ENCODE measurements around the gene SGCE. TPM values are rescaled to one million over a fixed set of nuclear protein-coding genes. Genes with fewer than 3 reads are reported as not detected.

SGCE gene
- total RNA-seq, 4 donors from 2014 or later = 51.4 to 130 (median 115) TPM

DNA sequence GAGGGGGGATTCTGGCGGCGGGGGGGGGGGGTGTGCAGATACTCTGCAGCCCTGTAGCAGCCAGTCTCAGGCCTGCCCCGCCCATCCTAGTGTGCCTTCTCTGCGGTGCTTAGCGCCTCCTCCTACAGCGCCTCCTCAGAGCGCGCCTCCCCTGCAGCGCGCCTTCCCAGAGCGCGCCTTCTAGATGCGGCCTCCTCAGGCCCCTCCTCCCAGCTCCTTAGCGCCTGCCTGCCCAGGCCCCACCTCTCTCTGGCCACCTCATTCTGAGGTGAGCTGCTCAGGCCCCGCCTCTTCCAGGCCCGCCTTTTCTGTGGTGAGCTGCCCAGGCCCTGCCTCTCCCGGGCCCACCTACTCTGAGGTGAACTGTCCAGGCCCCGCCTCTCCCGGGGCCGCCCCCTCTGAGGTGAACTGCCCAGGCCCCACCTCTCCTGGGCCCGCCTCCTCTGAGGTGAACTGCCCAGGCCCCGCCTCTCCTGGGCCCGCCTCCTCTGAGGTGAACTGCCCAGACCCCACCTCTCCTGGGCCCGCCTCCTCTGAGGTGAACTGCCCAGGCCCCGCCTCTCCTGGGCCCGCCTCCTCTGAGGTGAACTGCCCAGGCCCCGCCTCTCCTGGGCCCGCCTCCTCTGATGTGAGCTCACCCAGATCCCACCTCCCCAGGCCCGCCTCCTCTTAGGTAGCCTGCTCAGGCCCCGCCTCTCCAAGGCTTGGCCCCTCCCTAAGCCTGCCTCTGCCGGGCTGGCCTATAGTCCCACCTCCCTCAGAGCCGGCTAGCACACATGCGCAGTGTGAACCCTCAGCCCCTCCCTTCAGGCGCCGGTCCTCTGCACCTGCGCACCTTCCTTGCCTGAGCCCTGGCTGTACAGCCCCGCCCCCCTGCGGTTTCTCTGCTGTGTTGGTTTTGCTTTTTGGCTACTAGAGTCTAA, 2.1 kb upstream of the SGCE start:
- peak; percentile 47 for DNase-seq (ENCODE audit: low spot score)
- TF ChIP-seq CTCF (IDR thresholded peaks at IDR 0.05) = no peak
- ATAC-seq (ENCODE audit: low FRiP score) = peak; percentile 93

- no peak for ATAC-seq (ENCODE audit: low FRiP score)
- DNase-seq (ENCODE audit: low spot score) = no peak
- TF ChIP-seq CTCF (IDR thresholded peaks at IDR 0.05) = no peak
Measured at GRCh38 chr7:94656925-94657731, 1.2 kb upstream of the SGCE start.

GRCh38 chr7:94656658-94656924, 658 bp upstream of the SGCE start:
- DNase-seq (ENCODE audit: low spot score) (no peak), ATAC-seq (ENCODE audit: low FRiP score) (no peak)

DNA sequence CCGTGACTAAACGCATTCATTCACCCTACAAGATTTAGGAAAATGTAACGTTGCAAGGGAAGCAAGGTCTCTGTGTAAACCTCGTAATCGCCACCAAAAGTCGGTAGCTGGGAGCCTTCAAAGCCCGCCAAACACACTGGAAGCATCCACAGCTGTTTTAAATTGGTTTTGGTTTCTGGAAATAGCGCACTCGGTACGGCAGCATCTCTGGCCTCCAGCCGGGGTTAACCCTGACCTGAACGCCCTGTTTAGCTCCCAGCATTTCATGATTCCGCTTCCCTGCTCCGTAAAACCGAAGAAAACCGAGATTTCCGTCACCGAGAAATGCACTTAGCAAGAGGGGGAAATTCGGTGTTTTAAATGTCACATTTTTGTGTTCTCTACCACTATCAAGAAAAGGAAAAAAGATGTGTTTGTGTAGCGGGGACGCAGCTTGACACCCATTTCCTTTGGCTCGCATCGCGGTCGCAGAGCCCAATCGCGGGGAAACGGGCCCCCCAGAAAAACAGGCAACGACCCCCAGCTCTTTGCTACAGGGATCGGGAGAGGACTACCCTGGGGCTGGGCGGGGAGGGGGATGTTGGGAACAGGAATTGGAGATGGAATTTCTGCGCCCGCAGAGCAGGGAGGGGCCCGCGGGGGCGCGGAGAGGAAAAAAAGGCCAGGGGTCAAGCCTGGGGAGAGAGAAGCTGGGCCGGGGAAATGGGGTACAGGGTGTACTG, 646 bp downstream of the SGCE start:
- DNase-seq (ENCODE audit: low spot score) = no peak
- ATAC-seq (ENCODE audit: low FRiP score) = no peak
- no peak for TF ChIP-seq CTCF (IDR thresholded peaks at IDR 0.05)

More at GRCh38 chr7:94656658-94656924, 658 bp upstream of the SGCE start:
- TF ChIP-seq CTCF (IDR thresholded peaks at IDR 0.05) = no peak

DNA sequence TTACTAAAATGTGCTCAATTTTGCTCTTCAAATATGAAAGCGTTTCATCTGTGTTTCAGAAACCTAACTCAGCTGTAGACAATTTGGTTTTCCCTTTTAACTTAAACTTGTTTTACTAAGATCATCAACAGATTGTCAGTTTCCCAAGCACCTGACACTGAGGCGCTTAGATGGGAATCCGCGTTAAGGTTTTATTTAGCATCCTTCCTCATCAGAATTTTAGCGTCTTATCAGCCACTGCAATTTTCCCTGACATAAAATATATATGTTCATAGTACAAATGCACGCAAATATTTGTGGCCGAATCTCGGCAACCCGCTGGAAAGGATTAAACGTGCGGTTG, 1.2 kb downstream of the SGCE start:
- DNase-seq (ENCODE audit: low spot score) (no peak), ATAC-seq (ENCODE audit: low FRiP score) (no peak)
- TF ChIP-seq CTCF (IDR thresholded peaks at IDR 0.05) = no peak

DNA sequence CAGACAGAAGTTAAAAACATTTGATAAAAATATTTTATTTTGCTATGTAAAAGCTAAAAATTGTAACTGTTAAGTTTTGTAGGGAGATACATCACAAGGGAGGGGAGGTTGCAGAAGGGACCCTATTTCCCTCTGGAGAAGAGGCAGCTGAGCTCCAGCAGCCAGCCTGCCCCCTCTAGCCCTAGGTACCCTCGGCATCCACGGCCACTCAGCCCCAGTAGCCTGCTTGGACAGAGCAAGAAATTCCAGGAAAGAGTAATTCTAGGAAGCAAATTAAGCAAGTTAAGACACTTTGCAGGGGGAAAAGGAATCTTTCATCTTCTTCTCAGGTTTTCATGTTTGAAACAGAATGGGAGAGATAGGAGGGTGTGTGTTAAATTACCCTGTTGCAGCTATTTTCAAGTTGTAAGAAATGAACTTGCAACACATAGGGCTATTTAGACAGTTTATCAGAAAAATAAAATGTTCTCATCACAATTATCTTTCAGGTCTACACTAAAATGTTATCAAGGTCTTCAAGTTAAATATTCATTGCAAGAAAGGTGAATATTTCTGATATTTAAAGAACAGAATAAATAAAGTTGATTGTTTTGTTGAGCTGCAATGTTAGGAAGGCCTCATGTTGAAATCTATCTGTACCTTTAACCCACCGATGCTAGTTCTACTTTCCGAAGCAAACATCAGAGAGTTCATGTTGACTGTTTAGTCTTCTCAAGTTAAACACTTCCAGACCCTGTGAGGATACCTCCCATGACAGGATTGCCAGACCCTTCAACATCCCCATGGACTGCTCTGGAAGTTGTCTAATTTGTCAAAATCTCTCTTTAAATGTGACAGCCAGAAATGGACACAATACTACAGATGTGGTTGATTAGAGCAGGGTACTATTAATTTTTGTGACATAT, 5.5 kb downstream of the SGCE start:
- ATAC-seq (ENCODE audit: low FRiP score) (no peak), DNase-seq (ENCODE audit: low spot score) (no peak)
- no peak for TF ChIP-seq CTCF (IDR thresholded peaks at IDR 0.05)
